ENCODE results near the gene FCRL6.

The FCRL6 gene

DNA sequence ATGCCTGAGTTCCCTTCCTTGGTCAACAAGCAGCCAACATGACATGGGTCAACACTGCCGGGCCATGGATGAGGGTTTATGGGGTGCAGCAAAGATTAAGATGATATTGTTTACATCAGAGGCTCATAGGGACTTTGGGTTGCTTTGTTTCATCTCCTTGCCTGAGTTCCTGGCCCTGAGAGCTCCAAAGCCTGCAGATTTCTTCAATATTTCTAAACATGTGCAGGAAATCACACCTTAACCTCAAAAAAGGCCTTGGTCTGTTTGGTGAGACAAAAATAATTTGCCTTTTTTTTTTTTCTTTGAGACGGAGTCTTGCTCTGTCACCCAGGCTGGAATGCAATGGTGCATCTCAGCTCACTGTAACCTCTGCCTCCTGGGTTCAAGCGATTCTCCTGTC lies 25.4 kb downstream of the FCRL6 start:
- peaks cover 0 to 33% (median 0%) of the 10 kb centered on the region in 11 experiments; a peak in 4 of 22 replicates for H4K20me1 ChIP-seq
- H3K9ac ChIP-seq = peak overlapping the region in 3 of 11 experiments; percentile 55 to 77 (median 75); a peak in 5 of 22 replicates
- H3K4me2 ChIP-seq = peak overlapping the region in 7 of 11 experiments; percentile 33 to 98 (median 72); a peak in 12 of 22 replicates
- peak overlapping the region in 4 of 10 experiments; percentile 14 to 71 (median 61); a peak in 6 of 20 replicates for H3K4me3 ChIP-seq
- H3K4me1 ChIP-seq = peaks cover 5 to 97% (median 42%) of the 10 kb centered on the region in 10 experiments; a peak in 18 of 20 replicates
- peaks cover 0 to 34% (median 0%) of the 10 kb centered on the region in 11 experiments; a peak in 6 of 22 replicates for H3K36me3 ChIP-seq
- peak overlapping the region in 4 of 11 experiments; percentile 7 to 78 (median 68); a peak in 6 of 22 replicates for H3K27ac ChIP-seq
- H3K27me3 ChIP-seq = no peaks in the 10 kb centered on the region
- TF ChIP-seq Cebpa-rat (IDR thresholded peaks at IDR 0.05) = no peak
- H3K9me3 ChIP-seq (replicated peaks in 1 of 11) = no peaks in the 10 kb centered on the region

GRCh38 chr1:159828176-159828575 lies 26.0 kb downstream of the FCRL6 start:
- H3K4me1 ChIP-seq = peaks cover 5 to 97% (median 42%) of the 10 kb centered on the region in 10 experiments; a peak in 18 of 20 replicates
- H3K27ac ChIP-seq = peak overlapping the region in 4 of 11 experiments; percentile 45 to 78 (median 65); a peak in 8 of 22 replicates
- peak overlapping the region in 7 of 11 experiments; percentile 44 to 98 (median 72); a peak in 10 of 22 replicates for H3K4me2 ChIP-seq
- peak overlapping the region in 3 of 11 experiments; percentile 39 to 77 (median 75); a peak in 5 of 22 replicates for H3K9ac ChIP-seq
- peak overlapping the region in 3 of 10 experiments; percentile 57 to 71 (median 65); a peak in 6 of 20 replicates for H3K4me3 ChIP-seq
- no peaks in the 10 kb centered on the region for H3K27me3 ChIP-seq
- H3K36me3 ChIP-seq = peaks cover 0 to 40% (median 0%) of the 10 kb centered on the region in 11 experiments; a peak in 6 of 22 replicates
- no peaks in the 10 kb centered on the region for H3K9me3 ChIP-seq (replicated peaks in 1 of 11)
- TF ChIP-seq Cebpa-rat (IDR thresholded peaks at IDR 0.05) = no peak
- H4K20me1 ChIP-seq = peaks cover 0 to 39% (median 0%) of the 10 kb centered on the region in 11 experiments; a peak in 4 of 22 replicates

DNA sequence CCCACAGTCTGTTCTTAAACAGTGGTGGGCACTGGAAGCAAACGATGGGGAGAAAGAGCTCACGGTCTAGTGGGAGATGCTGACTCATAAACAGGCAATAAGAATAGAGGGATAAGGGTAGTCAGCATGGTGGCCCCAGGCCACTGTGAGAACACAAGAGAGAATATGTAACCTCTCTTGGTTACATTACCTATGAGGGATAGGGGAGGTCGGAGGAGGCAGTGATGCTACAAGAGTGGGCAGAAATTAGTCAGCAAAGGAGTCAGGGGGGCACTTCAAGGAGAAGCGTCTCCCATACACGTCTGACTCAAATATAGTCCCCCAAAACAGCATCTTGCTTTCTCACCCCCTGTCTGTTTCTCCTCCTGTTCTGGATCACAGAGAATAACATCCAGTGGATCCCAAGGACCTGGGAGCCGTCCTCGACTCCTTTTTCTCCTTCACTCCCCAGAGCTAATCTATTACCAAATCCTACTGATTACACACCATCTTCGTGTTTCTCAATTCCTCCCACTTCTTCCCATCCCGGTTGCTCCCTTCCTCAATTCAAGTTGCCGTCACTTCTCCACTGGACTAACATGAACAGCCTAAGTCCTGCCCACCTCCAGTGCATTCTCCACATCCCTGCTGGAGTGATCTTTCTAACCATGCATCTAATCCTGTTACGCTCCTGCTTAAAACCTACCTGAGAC lies 26.6 kb downstream of the FCRL6 start:
- Histone ChIP-seq H3K36me3 (peaks cover 0 to 45% (median 0%) of the 10 kb centered on the region in 11 experiments; a peak in 6 of 22 replicates), H3K9ac (peak overlapping the region in 4 of 11 experiments; percentile 11 to 77 (median 57); a peak in 7 of 22 replicates), H3K4me3 (peak overlapping the region in 3 of 10 experiments; percentile 57 to 71 (median 65); a peak in 6 of 20 replicates), H3K27me3 (no peaks in the 10 kb centered on the region), H3K9me3 (replicated peaks in 1 of 11) (no peaks in the 10 kb centered on the region), H3K4me1 (peaks cover 5 to 96% (median 42%) of the 10 kb centered on the region in 10 experiments; a peak in 18 of 20 replicates), H3K27ac (peak overlapping the region in 5 of 11 experiments; percentile 16 to 78 (median 63); a peak in 9 of 22 replicates), H3K4me2 (peak overlapping the region in 8 of 11 experiments; percentile 27 to 98 (median 72); a peak in 14 of 22 replicates), H4K20me1 (peaks cover 0 to 44% (median 0%) of the 10 kb centered on the region in 11 experiments; a peak in 4 of 22 replicates)
- peak in 1 of 11 experiments; percentile 52; a peak in 1 of 22 replicates for TF ChIP-seq Cebpa-rat (IDR thresholded peaks at IDR 0.05)

- peaks cover 5 to 96% (median 42%) of the 10 kb centered on the region in 10 experiments; a peak in 18 of 20 replicates for H3K4me1 ChIP-seq
- no peak for TF ChIP-seq Cebpa-rat (IDR thresholded peaks at IDR 0.05)
- H3K4me2 ChIP-seq = peak overlapping the region in 8 of 11 experiments; percentile 27 to 98 (median 72); a peak in 14 of 22 replicates
- peak overlapping the region in 3 of 10 experiments; percentile 57 to 71 (median 65); a peak in 6 of 20 replicates for H3K4me3 ChIP-seq
- H3K36me3 ChIP-seq = peaks cover 0 to 51% (median 0%) of the 10 kb centered on the region in 11 experiments; a peak in 6 of 22 replicates
- no peaks in the 10 kb centered on the region for H3K9me3 ChIP-seq (replicated peaks in 1 of 11)
- H3K9ac ChIP-seq = peak overlapping the region in 4 of 11 experiments; percentile 11 to 77 (median 57); a peak in 7 of 22 replicates
- H4K20me1 ChIP-seq = peaks cover 0 to 50% (median 0%) of the 10 kb centered on the region in 11 experiments; a peak in 4 of 22 replicates
- H3K27ac ChIP-seq = peak overlapping the region in 4 of 11 experiments; percentile 21 to 78 (median 54); a peak in 6 of 22 replicates
- no peaks in the 10 kb centered on the region for H3K27me3 ChIP-seq
Observed at GRCh38 chr1:159829273-159829634, 27.1 kb downstream of the FCRL6 start.

GRCh38 chr1:159829822-159830465 lies 27.8 kb downstream of the FCRL6 start:
- Histone ChIP-seq H3K4me2 (peak overlapping the region in 5 of 11 experiments; percentile 71 to 98 (median 80); a peak in 8 of 22 replicates), H3K9ac (peak overlapping the region in 3 of 11 experiments; percentile 39 to 76 (median 75); a peak in 6 of 22 replicates), H4K20me1 (peaks cover 0 to 57% (median 0%) of the 10 kb centered on the region in 11 experiments; a peak in 4 of 22 replicates), H3K27me3 (no peaks in the 10 kb centered on the region), H3K4me3 (peak overlapping the region in 3 of 10 experiments; percentile 57 to 71 (median 65); a peak in 6 of 20 replicates), H3K36me3 (peaks cover 0 to 57% (median 0%) of the 10 kb centered on the region in 11 experiments; a peak in 6 of 22 replicates), H3K4me1 (peaks cover 5 to 94% (median 42%) of the 10 kb centered on the region in 10 experiments; a peak in 18 of 20 replicates), H3K27ac (peak overlapping the region in 4 of 11 experiments; percentile 11 to 78 (median 42); a peak in 5 of 22 replicates), H3K9me3 (replicated peaks in 1 of 11) (no peaks in the 10 kb centered on the region)
- TF ChIP-seq Cebpa-rat (IDR thresholded peaks at IDR 0.05) = no peak

GRCh38 chr1:159830722-159831121 lies 28.6 kb downstream of the FCRL6 start:
- no peaks in the 10 kb centered on the region for H3K9me3 ChIP-seq (replicated peaks in 1 of 11)
- H3K4me3 ChIP-seq = peak overlapping the region in 2 of 10 experiments; percentile 65 to 71; a peak in 4 of 20 replicates
- peak overlapping the region in 1 of 11 experiments; percentile 11; a peak in 2 of 22 replicates for H3K9ac ChIP-seq
- TF ChIP-seq Cebpa-rat (IDR thresholded peaks at IDR 0.05) = no peak
- H3K36me3 ChIP-seq = peaks cover 0 to 65% (median 0%) of the 10 kb centered on the region in 11 experiments; a peak in 6 of 22 replicates
- no peak overlapping the region for H3K27ac ChIP-seq
- H3K4me1 ChIP-seq = peaks cover 5 to 94% (median 40%) of the 10 kb centered on the region in 10 experiments; a peak in 18 of 20 replicates
- peak overlapping the region in 3 of 11 experiments; percentile 80 to 98 (median 94); a peak in 6 of 22 replicates for H3K4me2 ChIP-seq
- H4K20me1 ChIP-seq = peaks cover 0 to 64% (median 0%) of the 10 kb centered on the region in 11 experiments; a peak in 4 of 22 replicates
- no peaks in the 10 kb centered on the region for H3K27me3 ChIP-seq

GRCh38 chr1:159831412-159832141 lies 29.4 kb downstream of the FCRL6 start:
- Histone ChIP-seq H3K4me3 (peak overlapping the region in 2 of 10 experiments; percentile 65 to 71; a peak in 1 of 20 replicates), H3K4me2 (peak overlapping the region in 3 of 11 experiments; percentile 80 to 98 (median 94); a peak in 5 of 22 replicates), H4K20me1 (peaks cover 0 to 73% (median 0%) of the 10 kb centered on the region in 11 experiments; a peak in 4 of 22 replicates), H3K27ac (no peak overlapping the region), H3K4me1 (peaks cover 0 to 96% (median 33%) of the 10 kb centered on the region in 10 experiments; a peak in 18 of 20 replicates), H3K9ac (peak overlapping the region in 1 of 11 experiments; percentile 25; a peak in 1 of 22 replicates), H3K27me3 (no peaks in the 10 kb centered on the region), H3K36me3 (peaks cover 0 to 74% (median 0%) of the 10 kb centered on the region in 11 experiments; a peak in 6 of 22 replicates), H3K9me3 (replicated peaks in 1 of 11) (no peaks in the 10 kb centered on the region)
- no peak for TF ChIP-seq Cebpa-rat (IDR thresholded peaks at IDR 0.05)
